ENCODE results near the gene NPRL2.
"Not testable (repeated sequence)": the region's sequence is repeated elsewhere in the genome, so short reads cannot be mapped to it uniquely, and the experiment has no call there.

Gene NPRL2

GRCh38 chr3:50314342-50314741, 36.2 kb downstream of the NPRL2 start:
- Histone ChIP-seq H3K4me2 (ENCODE audit: insufficient read depth, low read length, poor library complexity, severe bottlenecking) (no peak overlapping the region), H2AK5ac (ENCODE audit: low read depth, low read length) (no peak overlapping the region), H4K91ac (ENCODE audit: low read depth, low read length, poor library complexity) (no peak overlapping the region), H2AFZ (ENCODE audit: low read length) (no peak overlapping the region), H3K14ac (ENCODE audit: low read length) (peak overlapping the region; percentile 21), H3K4ac (ENCODE audit: low read length) (no peak overlapping the region), H3K27me3 (ENCODE audit: control insufficient read depth in 3 of 3, insufficient read depth in 3 of 3, low read depth in 1 of 3, low read length in 3 of 3) (no peaks in the 10 kb centered on the region), H3K27ac (replicated peaks; ENCODE audit: low read length) (no peak overlapping the region), H2BK15ac (ENCODE audit: low read length) (no peak overlapping the region), H3K23ac (ENCODE audit: low read depth, low read length, poor library complexity) (no peak overlapping the region), H3K4me3 (ENCODE audit: low read length in 2 of 2) (no peak overlapping the region), H3K9ac (ENCODE audit: low read depth, low read length, poor library complexity) (no peak overlapping the region), H2BK12ac (ENCODE audit: low read length) (no peak overlapping the region), H2BK120ac (ENCODE audit: low read depth, low read length) (no peak overlapping the region), H2BK5ac (ENCODE audit: low read length) (peak overlapping the region; percentile 5), H3K18ac (ENCODE audit: low read length) (no peak overlapping the region), H3K36me3 (replicated peaks in 1 of 2; ENCODE audit: control insufficient read depth in 2 of 2, insufficient read depth in 2 of 2, low read length in 2 of 2) (peaks cover 44 to 56% of the 10 kb centered on the region in 2 donors), H4K8ac (ENCODE audit: low read depth, low read length) (no peak overlapping the region), H3K79me1 (ENCODE audit: low read depth, low read length) (peaks cover 27% of the 10 kb centered on the region), H3K4me1 (ENCODE audit: control insufficient read depth in 2 of 2, insufficient read depth in 1 of 2, low read depth in 1 of 2, low read length in 2 of 2) (peaks cover 0 to 14% of the 10 kb centered on the region in 2 donors), H3K9me3 (replicated peaks in 1 of 2; ENCODE audit: control insufficient read depth in 2 of 2, insufficient read depth in 1 of 2, low read depth in 1 of 2, low read length in 2 of 2) (peaks cover 4 to 8% of the 10 kb centered on the region in 2 donors)
- no CpG with 5 or more reads among the region's 3 CpGs for WGBS, 2 donors (ENCODE audit: extremely low coverage in 2 of 2, insufficient read length in 2 of 2, insufficient replicate concordance in 1 of 2)
- no peak for DNase-seq (ENCODE audit: low spot score)

- H3K14ac ChIP-seq (ENCODE audit: low read length); H3K4me3 ChIP-seq (ENCODE audit: low read length in 2 of 2); DNase-seq (ENCODE audit: low spot score); H4K91ac ChIP-seq (ENCODE audit: low read depth, low read length, poor library complexity); H3K23ac ChIP-seq (ENCODE audit: low read depth, low read length, poor library complexity); H2BK12ac ChIP-seq (ENCODE audit: low read length); H3K4ac ChIP-seq (ENCODE audit: low read length); H3K18ac ChIP-seq (ENCODE audit: low read length); H2BK120ac ChIP-seq (ENCODE audit: low read depth, low read length); H2BK5ac ChIP-seq (ENCODE audit: low read length); H3K27ac ChIP-seq (replicated peaks; ENCODE audit: low read length); H2AK5ac ChIP-seq (ENCODE audit: low read depth, low read length); H2BK15ac ChIP-seq (ENCODE audit: low read length); H3K4me1 ChIP-seq (ENCODE audit: control insufficient read depth in 2 of 2, insufficient read depth in 1 of 2, low read depth in 1 of 2, low read length in 2 of 2); H2AFZ ChIP-seq (ENCODE audit: low read length); H4K8ac ChIP-seq (ENCODE audit: low read depth, low read length); H3K9ac ChIP-seq (ENCODE audit: low read depth, low read length, poor library complexity); H3K27me3 ChIP-seq (ENCODE audit: control insufficient read depth in 3 of 3, insufficient read depth in 3 of 3, low read depth in 1 of 3, low read length in 3 of 3); H3K4me2 ChIP-seq (ENCODE audit: insufficient read depth, low read length, poor library complexity, severe bottlenecking): not testable (repeated sequence)
- Histone ChIP-seq H3K9me3 (replicated peaks in 1 of 2; ENCODE audit: control insufficient read depth in 2 of 2, insufficient read depth in 1 of 2, low read depth in 1 of 2, low read length in 2 of 2) (peaks cover 2 to 13% of the 10 kb centered on the region in 2 donors), H3K36me3 (replicated peaks in 1 of 2; ENCODE audit: control insufficient read depth in 2 of 2, insufficient read depth in 2 of 2, low read length in 2 of 2) (peaks cover 23 to 33% of the 10 kb centered on the region in 2 donors), H3K79me1 (ENCODE audit: low read depth, low read length) (peaks cover 12% of the 10 kb centered on the region)
- WGBS, 2 donors (ENCODE audit: extremely low coverage in 2 of 2, insufficient read length in 2 of 2, insufficient replicate concordance in 1 of 2) = no CpG with 5 or more reads among the region's 32 CpGs
Measured at GRCh38 chr3:50312041-50312440, 38.5 kb downstream of the NPRL2 start.

DNA sequence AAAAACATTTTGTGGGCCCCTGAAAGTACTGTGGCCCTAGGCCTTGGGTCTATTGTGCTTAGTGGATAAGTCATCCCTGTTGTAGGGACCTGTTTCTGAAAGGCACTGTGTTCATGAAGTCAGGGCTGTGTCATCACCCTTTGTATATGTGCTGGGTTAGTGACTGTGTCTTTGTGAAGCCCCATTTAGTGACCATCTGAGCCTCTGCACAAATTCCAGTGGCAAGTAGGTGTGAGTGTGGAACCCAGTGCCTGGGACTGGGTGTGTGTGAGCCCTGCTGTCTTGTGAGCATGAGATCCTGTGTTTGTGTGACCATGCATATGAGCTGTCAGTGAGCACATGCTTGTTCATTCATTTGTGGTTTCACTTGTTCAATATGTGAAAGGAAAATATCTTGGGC, 46.0 kb downstream of the NPRL2 start:
- Histone ChIP-seq H3K27me3 (ENCODE audit: control insufficient read depth in 3 of 3, insufficient read depth in 3 of 3, low read depth in 1 of 3, low read length in 3 of 3) (no peaks in the 10 kb centered on the region), H3K4me1 (ENCODE audit: control insufficient read depth in 2 of 2, insufficient read depth in 1 of 2, low read depth in 1 of 2, low read length in 2 of 2) (peaks cover 8 to 12% of the 10 kb centered on the region in 2 donors), H2BK5ac (ENCODE audit: low read length) (no peak overlapping the region), H4K8ac (ENCODE audit: low read depth, low read length) (no peak overlapping the region), H3K36me3 (replicated peaks in 1 of 2; ENCODE audit: control insufficient read depth in 2 of 2, insufficient read depth in 2 of 2, low read length in 2 of 2) (peaks cover 2% of the 10 kb centered on the region in 2 donors), H2AFZ (ENCODE audit: low read length) (no peak overlapping the region), H4K91ac (ENCODE audit: low read depth, low read length, poor library complexity) (no peak overlapping the region), H3K79me1 (ENCODE audit: low read depth, low read length) (no peaks in the 10 kb centered on the region), H3K18ac (ENCODE audit: low read length) (no peak overlapping the region), H3K23ac (ENCODE audit: low read depth, low read length, poor library complexity) (no peak overlapping the region), H3K4me3 (ENCODE audit: low read length in 2 of 2) (no peak overlapping the region), H3K4ac (ENCODE audit: low read length) (no peak overlapping the region), H3K14ac (ENCODE audit: low read length) (no peak overlapping the region), H2BK15ac (ENCODE audit: low read length) (no peak overlapping the region), H2BK120ac (ENCODE audit: low read depth, low read length) (no peak overlapping the region), H3K9ac (ENCODE audit: low read depth, low read length, poor library complexity) (no peak overlapping the region), H3K27ac (replicated peaks; ENCODE audit: low read length) (no peak overlapping the region), H2AK5ac (ENCODE audit: low read depth, low read length) (no peak overlapping the region), H2BK12ac (ENCODE audit: low read length) (no peak overlapping the region), H3K4me2 (ENCODE audit: insufficient read depth, low read length, poor library complexity, severe bottlenecking) (no peak overlapping the region), H3K9me3 (replicated peaks in 1 of 2; ENCODE audit: control insufficient read depth in 2 of 2, insufficient read depth in 1 of 2, low read depth in 1 of 2, low read length in 2 of 2) (peaks cover 0 to 7% of the 10 kb centered on the region in 2 donors)
- no peak for DNase-seq (ENCODE audit: low spot score)

DNA sequence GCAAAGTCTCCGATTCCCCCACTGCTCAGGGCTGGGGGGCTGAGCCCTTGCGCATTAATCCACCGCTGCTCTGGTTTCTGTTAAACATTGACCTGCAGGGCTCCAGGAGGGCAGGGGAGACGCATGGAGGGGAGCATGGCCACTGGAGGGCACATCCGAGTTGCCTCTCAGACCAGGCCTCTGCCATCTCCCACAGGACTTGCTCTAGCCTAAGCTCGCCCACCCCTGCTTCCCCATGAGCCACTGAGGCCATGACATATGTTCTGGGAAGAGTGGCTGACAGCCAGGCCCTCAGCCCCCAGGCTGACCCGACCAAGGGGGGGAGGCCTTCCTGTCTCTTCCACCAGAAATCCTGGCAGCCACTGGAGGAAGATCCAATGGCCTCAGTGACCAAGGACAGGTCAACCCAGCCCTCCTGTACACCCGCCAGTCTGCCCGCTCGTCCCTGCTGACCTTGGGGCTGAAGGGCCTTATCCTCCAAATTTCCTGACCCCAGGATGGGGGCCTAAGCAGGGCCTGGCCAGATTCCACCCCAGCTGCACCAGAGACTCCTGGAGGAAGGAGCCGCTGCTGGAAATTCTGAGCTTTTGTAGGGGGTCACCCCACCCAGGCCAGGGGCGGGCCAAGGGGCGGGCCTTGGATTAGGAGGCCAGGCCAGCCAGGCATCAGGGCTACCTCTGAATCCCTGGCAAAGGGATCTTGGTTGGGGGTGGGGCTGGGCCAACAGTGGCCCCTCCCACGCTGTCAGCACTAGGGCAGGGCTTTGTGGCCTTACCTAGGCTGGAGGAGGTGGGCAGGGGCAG, 47.4 kb downstream of the NPRL2 start, which contains the start of gene HYAL1:
TSS of gene HYAL1 (minus strand) at position 562 of the 803 bp plus-strand sequence. CDS start 618 bp downstream, outside the sequence.
- H3K18ac ChIP-seq (ENCODE audit: low read length) = peak within 1 kb of the TSS; percentile 79
- H3K36me3 ChIP-seq (replicated peaks in 1 of 2; ENCODE audit: control insufficient read depth in 2 of 2, insufficient read depth in 2 of 2, low read length in 2 of 2) = no peaks in the 10 kb centered on the region
- no peaks in the 10 kb centered on the region for H3K9me3 ChIP-seq (replicated peaks in 1 of 2; ENCODE audit: control insufficient read depth in 2 of 2, insufficient read depth in 1 of 2, low read depth in 1 of 2, low read length in 2 of 2)
- no peak within 1 kb of the TSS for H2BK120ac ChIP-seq (ENCODE audit: low read depth, low read length)
- H3K79me1 ChIP-seq (ENCODE audit: low read depth, low read length) = no peaks in the 10 kb centered on the region
- no CpG with 5 or more reads among the region's 14 CpGs for WGBS, 2 donors (ENCODE audit: extremely low coverage in 2 of 2, insufficient read length in 2 of 2, insufficient replicate concordance in 1 of 2)
- H3K4ac ChIP-seq (ENCODE audit: low read length) = peak within 1 kb of the TSS; percentile 72
- H4K8ac ChIP-seq (ENCODE audit: low read depth, low read length) = peak within 1 kb of the TSS; percentile 45
- H4K91ac ChIP-seq (ENCODE audit: low read depth, low read length, poor library complexity) = no peak within 1 kb of the TSS
- peak within 1 kb of the TSS; percentile 84 for H3K14ac ChIP-seq (ENCODE audit: low read length)
- no peak within 1 kb of the TSS for H2AFZ ChIP-seq (ENCODE audit: low read length)
- peak within 1 kb of the TSS; percentile 88 for H2BK5ac ChIP-seq (ENCODE audit: low read length)
- peak within 1 kb of the TSS; percentile 14 for H2BK12ac ChIP-seq (ENCODE audit: low read length)
- H3K27ac ChIP-seq (replicated peaks; ENCODE audit: low read length) = peak within 1 kb of the TSS; percentile 50
- peak within 1 kb of the TSS; percentile 78 for H3K9ac ChIP-seq (ENCODE audit: low read depth, low read length, poor library complexity)
- peak within 1 kb of the TSS; percentile 60 for H3K23ac ChIP-seq (ENCODE audit: low read depth, low read length, poor library complexity)
- no peaks in the 10 kb centered on the region for H3K27me3 ChIP-seq (ENCODE audit: control insufficient read depth in 3 of 3, insufficient read depth in 3 of 3, low read depth in 1 of 3, low read length in 3 of 3)
- H3K4me1 ChIP-seq (ENCODE audit: control insufficient read depth in 2 of 2, insufficient read depth in 1 of 2, low read depth in 1 of 2, low read length in 2 of 2) = peaks cover 12 to 14% of the 10 kb centered on the region in 2 donors
- H2AK5ac ChIP-seq (ENCODE audit: low read depth, low read length) = peak within 1 kb of the TSS; percentile 96
- DNase-seq (ENCODE audit: low spot score) = no peak
- H3K4me2 ChIP-seq (ENCODE audit: insufficient read depth, low read length, poor library complexity, severe bottlenecking) = no peak within 1 kb of the TSS
- H2BK15ac ChIP-seq (ENCODE audit: low read length) = peak within 1 kb of the TSS; percentile 69
- H3K4me3 ChIP-seq (ENCODE audit: low read length in 2 of 2) = no peak within 1 kb of the TSS
